GM23248 (cell line): ENCODE results near the gene ZNF207. TPM values are rescaled to one million over a fixed set of nuclear protein-coding genes. Genes with fewer than 3 reads are reported as not detected.
"Not testable (repeated sequence)": the region's sequence is repeated elsewhere in the genome, so short reads cannot be mapped to it uniquely, and the experiment has no call there.

Source experiments
- DNase-seq: peaks from one replicate; pipeline ENCODE4 v3.0.0-alpha.2; 2015
- H2AFZ ChIP-seq: fragments of 200-600 bp; sonication (generic); 2 replicates; pipeline ENCODE4 v1.6.1; 2016; ENCODE audit warnings: antibody characterized with exemption
- H3F3A ChIP-seq: fragments of 200-600 bp; sonication (generic); 2 replicates; pipeline ENCODE4 v1.6.1; 2016; ENCODE audit warnings: mild to moderate bottlenecking, antibody characterized with exemption, mixed run types; ENCODE audit not compliant: insufficient read depth
- H3K27ac ChIP-seq: fragments of 200-600 bp; sonication (generic); 2 replicates; pipeline ENCODE4 v1.5.1; 2016; ENCODE audit warnings: mild to moderate bottlenecking
- H3K27me3 ChIP-seq: fragments of 200-600 bp; sonication (generic); replicated peaks from 2 replicates; pipeline ENCODE4 v1.6.1; 2016; ENCODE audit warnings: mild to moderate bottlenecking; ENCODE audit not compliant: insufficient read depth
- H3K36me3 ChIP-seq: fragments of 200-600 bp; sonication (generic); 2 replicates; pipeline ENCODE4 v1.6.1; 2016; ENCODE audit warnings: low read depth, mild to moderate bottlenecking
- H3K4me1 ChIP-seq: fragments of 200-600 bp; sonication (generic); 2 replicates; pipeline ENCODE4 v1.6.1; 2016; ENCODE audit warnings: mild to moderate bottlenecking; ENCODE audit not compliant: insufficient read depth
- H3K4me2 ChIP-seq: fragments of 200-600 bp; sonication (generic); one replicate; pipeline ENCODE4 v1.6.1; 2016; ENCODE audit warnings: mild to moderate bottlenecking; ENCODE audit not compliant: unreplicated experiment
- H3K4me3 ChIP-seq: fragments of 200-600 bp; sonication (generic); 2 replicates; pipeline ENCODE4 v1.5.1; 2016; ENCODE audit warnings: mild to moderate bottlenecking
- H3K79me2 ChIP-seq: fragments of 200-600 bp; sonication (generic); 2 replicates; pipeline ENCODE4 v1.6.1; 2016; ENCODE audit warnings: mild to moderate bottlenecking; ENCODE audit not compliant: insufficient read depth
- H3K9ac ChIP-seq: fragments of 200-600 bp; sonication (generic); 2 replicates; pipeline ENCODE4 v1.6.1; 2016; ENCODE audit warnings: mild to moderate bottlenecking
- H3K9me2 ChIP-seq: fragments of 200-600 bp; sonication (generic); 2 replicates; pipeline ENCODE4 v1.6.1; 2016; ENCODE audit warnings: mixed run types, mild to moderate bottlenecking, moderate library complexity; ENCODE audit not compliant: insufficient read depth
- H3K9me3 ChIP-seq: fragments of 200-600 bp; sonication (generic); one replicate; pipeline ENCODE4 v1.6.1; 2017; ENCODE audit warnings: low read depth
- H4K20me1 ChIP-seq: fragments of 200-600 bp; sonication (generic); 2 replicates; pipeline ENCODE4 v1.6.0; 2016; ENCODE audit not compliant: insufficient read depth
- EZH2 ChIP-seq: fragments of 200-600 bp; sonication (generic); IDR thresholded peaks from 2 replicates; pipeline ENCODE4 v1.6.1; 2018; ENCODE audit warnings: antibody characterized with exemption, mild to moderate bottlenecking; ENCODE audit not compliant: insufficient read depth, poor library complexity, severe bottlenecking
- EZH2phosphoT487 ChIP-seq: fragments of 200-600 bp; sonication (generic); IDR thresholded peaks from 2 replicates; pipeline ENCODE4 v1.6.1; 2018; ENCODE audit warnings: antibody characterized with exemption, moderate library complexity, mild to moderate bottlenecking, low read depth; ENCODE audit not compliant: insufficient read depth
- WGBS, 2 experiments: methylation state at CpG; one replicate each; pipeline ENCODE4 v1.1.6; 2015 to 2017; ENCODE audit warnings: low lambda C conversion rate in 2 of 2, low coverage in 1 of 2; ENCODE audit errors: missing lambda C conversion rate in 2 of 2; 5-methylcytosine and 5-hydroxymethylcytosine counted together
- in situ Hi-C: fragments of 300-500 bp; cut with MboI; formaldehyde crosslinking; loops from 2 replicates; pipeline ENCODE4 v1.15.0; 2020
- polyA plus RNA-seq: library from polyadenylated mRNA; unstranded; fragments of >200 nt; fragmentation: Nextera tagmentation; extraction: Ambion mirVana; gene quantifications from 2 replicates; pipeline ENCODE4 v1.2.1, GENCODE V29; 2016
- total RNA-seq: library from RNA; depleted of rRNA; stranded (reverse); fragments of >200 nt; shearing (Covaris generic); gene quantifications from 2 replicates; pipeline ENCODE4 v1.2.3, GENCODE V29; 2014

ZNF207 gene
- total and polyA plus RNA-seq, 2 experiments from 2014 or later, result 96.8 to 113 TPM

- H3K4me2 ChIP-seq, result no peak overlapping the region
- no peaks in the 10 kb centered on the region for H3F3A ChIP-seq
- TF ChIP-seq EZH2 (no peak), EZH2phosphoT487 (no peak)
- WGBS, 2 experiments, result 75% methylated on average over 4 of the region's 4 CpGs
- H3K9me2 ChIP-seq, result no peaks in the 10 kb centered on the region
- H3K4me3 ChIP-seq, result no peak overlapping the region
- H3K27me3 ChIP-seq, result no peaks in the 10 kb centered on the region
- no peaks in the 10 kb centered on the region for H3K79me2 ChIP-seq
- no peak overlapping the region for H2AFZ ChIP-seq
- H3K27ac ChIP-seq, result no peak overlapping the region
- H3K36me3 ChIP-seq, result no peaks in the 10 kb centered on the region
- no peak for DNase-seq
- no peak overlapping the region for H3K9ac ChIP-seq
- no peaks in the 10 kb centered on the region for H4K20me1 ChIP-seq
- no peaks in the 10 kb centered on the region for H3K4me1 ChIP-seq
- H3K9me3 ChIP-seq, result no peaks in the 10 kb centered on the region
- in situ Hi-C loops, result no loop called here
Observed at GRCh38 chr17:32317353-32317752, 32.6 kb upstream of the ZNF207 start.

- no peaks in the 10 kb centered on the region for H3K27me3 ChIP-seq
- 88 to 95% methylated on average over 8 of the region's 8 CpGs for WGBS, 2 experiments
Observed at GRCh38 chr17:32318071-32318470, 31.9 kb upstream of the ZNF207 start.

GRCh38 chr17:32319548-32319905, 30.4 kb upstream of the ZNF207 start:
- Histone ChIP-seq H3K4me1 (no peaks in the 10 kb centered on the region), H3K27ac (no peak overlapping the region), H2AFZ (no peak overlapping the region), H3K9ac (no peak overlapping the region), H4K20me1 (no peaks in the 10 kb centered on the region), H3K9me3 (no peaks in the 10 kb centered on the region), H3K4me2 (peak overlapping the region; percentile 64), H3K9me2 (no peaks in the 10 kb centered on the region), H3K36me3 (no peaks in the 10 kb centered on the region), H3K4me3 (no peak overlapping the region), H3F3A (no peaks in the 10 kb centered on the region), H3K79me2 (no peaks in the 10 kb centered on the region), H3K27me3 (no peaks in the 10 kb centered on the region)
- in situ Hi-C loops, result no loop called here
- peak; percentile 72 for DNase-seq
- WGBS, 2 experiments, result 17 to 18% methylated on average over 5 of the region's 5 CpGs
- no peak for TF ChIP-seq EZH2
- no peak for TF ChIP-seq EZH2phosphoT487

More at GRCh38 chr17:32318071-32318470, 31.9 kb upstream of the ZNF207 start:
- Histone ChIP-seq H4K20me1 (no peaks in the 10 kb centered on the region), H3K4me1 (no peaks in the 10 kb centered on the region), H3K9ac (no peak overlapping the region), H3K9me2 (no peaks in the 10 kb centered on the region), H3K4me3 (no peak overlapping the region), H3K79me2 (no peaks in the 10 kb centered on the region), H3K27ac (no peak overlapping the region), H3K36me3 (no peaks in the 10 kb centered on the region), H3K4me2 (no peak overlapping the region), H3F3A (no peaks in the 10 kb centered on the region), H2AFZ (no peak overlapping the region), H3K9me3 (no peaks in the 10 kb centered on the region)
- no peak for DNase-seq
- in situ Hi-C loops, result no loop called here
- TF ChIP-seq EZH2 (no peak), EZH2phosphoT487 (no peak)

- H3K9ac ChIP-seq, H3K9me2 ChIP-seq, H3K36me3 ChIP-seq, H3K9me3 ChIP-seq, H3K79me2 ChIP-seq, H2AFZ ChIP-seq, H3K4me1 ChIP-seq, H3K27me3 ChIP-seq, H4K20me1 ChIP-seq, H3K4me3 ChIP-seq, H3K27ac ChIP-seq, H3F3A ChIP-seq, in situ Hi-C loops, H3K4me2 ChIP-seq, DNase-seq: not testable (repeated sequence)
- WGBS, 2 experiments, result 87 to 99% methylated on average over 6 of the region's 6 CpGs
Observed at GRCh38 chr17:32320080-32320479, 29.9 kb upstream of the ZNF207 start.

GRCh38 chr17:32320847-32321246, 29.1 kb upstream of the ZNF207 start:
- Histone ChIP-seq H3K9ac (no peak overlapping the region), H3K27me3 (no peaks in the 10 kb centered on the region), H4K20me1 (no peaks in the 10 kb centered on the region), H2AFZ (no peak overlapping the region), H3K27ac (no peak overlapping the region), H3K9me2 (no peaks in the 10 kb centered on the region), H3K79me2 (no peaks in the 10 kb centered on the region), H3K9me3 (no peaks in the 10 kb centered on the region), H3K4me3 (no peak overlapping the region), H3F3A (no peaks in the 10 kb centered on the region), H3K4me1 (no peaks in the 10 kb centered on the region), H3K4me2 (no peak overlapping the region), H3K36me3 (no peaks in the 10 kb centered on the region)
- TF ChIP-seq EZH2, result no peak
- TF ChIP-seq EZH2phosphoT487, result no peak
- WGBS, 2 experiments, result 90 to 91% methylated on average over 15 of the region's 15 CpGs
- in situ Hi-C loops, result no loop called here
- DNase-seq, result no peak
